Panc1 (cell line): ENCODE measurements around the gene ADARB2.

Experiments
- REST ChIP-seq, 2 experiments: IDR thresholded peaks; 2 replicates each; pipeline ENCODE4 v1.6.1; 2011 to 2012; ENCODE audit warnings: low read depth in 2 of 2, control low read depth in 1 of 2, low read length in 1 of 2, mild to moderate bottlenecking in 1 of 2, moderate library complexity in 1 of 2; ENCODE audit not compliant: insufficient read depth in 1 of 2
- TF ChIP-seq, protein P1 (sequence below): fragments of 450-650 bp; IDR thresholded peaks from 2 replicates; pipeline ENCODE4 v1.5.1; 2017; ENCODE audit warnings: mild to moderate bottlenecking

GRCh38 chr10:1650542-1651269, 86.6 kb downstream of the ADARB2 start:
- TF ChIP-seq REST (IDR thresholded peaks at IDR 0.05; ENCODE audit: insufficient read depth in 1 of 2, low read depth in 2 of 2, low read length in 1 of 2), result no peak
- TF ChIP-seq, protein P1, sequence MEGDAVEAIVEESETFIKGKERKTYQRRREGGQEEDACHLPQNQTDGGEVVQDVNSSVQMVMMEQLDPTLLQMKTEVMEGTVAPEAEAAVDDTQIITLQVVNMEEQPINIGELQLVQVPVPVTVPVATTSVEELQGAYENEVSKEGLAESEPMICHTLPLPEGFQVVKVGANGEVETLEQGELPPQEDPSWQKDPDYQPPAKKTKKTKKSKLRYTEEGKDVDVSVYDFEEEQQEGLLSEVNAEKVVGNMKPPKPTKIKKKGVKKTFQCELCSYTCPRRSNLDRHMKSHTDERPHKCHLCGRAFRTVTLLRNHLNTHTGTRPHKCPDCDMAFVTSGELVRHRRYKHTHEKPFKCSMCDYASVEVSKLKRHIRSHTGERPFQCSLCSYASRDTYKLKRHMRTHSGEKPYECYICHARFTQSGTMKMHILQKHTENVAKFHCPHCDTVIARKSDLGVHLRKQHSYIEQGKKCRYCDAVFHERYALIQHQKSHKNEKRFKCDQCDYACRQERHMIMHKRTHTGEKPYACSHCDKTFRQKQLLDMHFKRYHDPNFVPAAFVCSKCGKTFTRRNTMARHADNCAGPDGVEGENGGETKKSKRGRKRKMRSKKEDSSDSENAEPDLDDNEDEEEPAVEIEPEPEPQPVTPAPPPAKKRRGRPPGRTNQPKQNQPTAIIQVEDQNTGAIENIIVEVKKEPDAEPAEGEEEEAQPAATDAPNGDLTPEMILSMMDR, result no peak
